PC-9 (cell line): ENCODE measurements around the gene LRIG2. TPM values are rescaled to one million over a fixed set of nuclear protein-coding genes. Genes with fewer than 3 reads are reported as not detected.

Experiments used
- BruUV-seq: library from RNA; stranded (reverse); fragments of 400-500 nt; replicated peaks from 2 replicates; lab custom pipeline; 2021; lab: Mats Ljungman, UMichigan
- CTCF ChIA-PET: fragments of 300-600 bp; sonication (Branson Sonifier 250); formaldehyde crosslinking; loops from one replicate; lab custom pipeline; 2022; ENCODE audit warnings: antibody characterized with exemption; lab: Charles Lee
- POLR2A ChIA-PET: fragments of 300-600 bp; sonication (Branson Sonifier 250); formaldehyde crosslinking; loops from one replicate; lab custom pipeline; 2022; ENCODE audit warnings: antibody characterized with exemption; ENCODE audit not compliant: unreplicated experiment; lab: Charles Lee
- DNase-seq, 2 experiments: peaks; one replicate each; pipeline versions ENCODE4 v3.0.0 to v3.0.0-alpha.2; 2015 to 2022; ENCODE audit warnings: mixed read lengths in 1 of 2
- H2AFZ ChIP-seq: fragments of 200-600 bp; sonication (generic); 2 replicates; pipeline ENCODE4 v1.8.1; 2017; ENCODE audit warnings: antibody characterized with exemption
- H3F3A ChIP-seq: fragments of 200-600 bp; sonication (generic); 2 replicates; pipeline ENCODE4 v1.8.1; 2017; ENCODE audit warnings: antibody characterized with exemption, mild to moderate bottlenecking, low read depth; ENCODE audit not compliant: insufficient read depth
- H3K27ac ChIP-seq: fragments of 200-600 bp; sonication (generic); 2 replicates; pipeline ENCODE4 v1.6.1; 2016; ENCODE audit warnings: mixed run types
- H3K27me3 ChIP-seq: fragments of 200-600 bp; sonication (generic); 2 replicates; pipeline ENCODE4 v1.6.1; 2016; ENCODE audit warnings: low read depth, mixed run types; ENCODE audit not compliant: insufficient read depth
- H3K36me3 ChIP-seq: fragments of 200-600 bp; sonication (generic); 2 replicates; pipeline ENCODE4 v1.6.1; 2016; ENCODE audit warnings: low read depth, mixed run types
- H3K4me1 ChIP-seq: fragments of 200-600 bp; sonication (generic); replicated peaks from 2 replicates; pipeline ENCODE4 v1.6.1; 2016; ENCODE audit warnings: mixed run types; ENCODE audit not compliant: insufficient read depth
- H3K4me2 ChIP-seq: fragments of 200-600 bp; sonication (generic); 2 replicates; pipeline ENCODE4 v1.6.1; 2017; ENCODE audit warnings: mixed run types
- H3K4me3 ChIP-seq: fragments of 200-600 bp; sonication (generic); 2 replicates; pipeline ENCODE4 v1.6.1; 2016; ENCODE audit warnings: mixed run types
- H3K79me2 ChIP-seq: fragments of 200-600 bp; sonication (generic); 2 replicates; pipeline ENCODE4 v1.6.1; 2017; ENCODE audit warnings: low read depth, mixed run types
- H3K9me2 ChIP-seq: fragments of 200-600 bp; sonication (generic); 2 replicates; pipeline ENCODE4 v1.8.1; 2017; ENCODE audit warnings: mild to moderate bottlenecking; ENCODE audit not compliant: insufficient read depth
- H3K9me3 ChIP-seq: fragments of 200-600 bp; sonication (generic); 2 replicates; pipeline ENCODE4 v1.8.1; 2016; ENCODE audit warnings: low read depth; ENCODE audit not compliant: insufficient read depth
- H4K20me1 ChIP-seq: fragments of 200-600 bp; sonication (generic); 2 replicates; pipeline ENCODE4 v1.8.1; 2017; ENCODE audit not compliant: insufficient read depth
- CTCF ChIP-seq: fragments of 200-600 bp; sonication (generic); conservative IDR thresholded peaks from 2 replicates; pipeline ENCODE4 v1.6.1; 2017; ENCODE audit warnings: mixed run types, antibody characterized with exemption, mild to moderate bottlenecking, moderate library complexity
- EZH2 ChIP-seq: fragments of 200-600 bp; sonication (generic); IDR thresholded peaks from 2 replicates; pipeline ENCODE4 v1.8.0; 2017; ENCODE audit warnings: antibody characterized with exemption, low read depth
- intact Hi-C: fragments of 100-400 bp; cut with micrococcal nuclease; formaldehyde crosslinking; loops from one replicate; pipeline ENCODE4 v1.10.0; 2022; ENCODE audit not compliant: unreplicated experiment
- total RNA-seq: library from RNA; stranded (reverse); gene quantifications from 2 replicates; pipeline ENCODE4 v1.2.3, GENCODE V29; 2021

The LRIG2 gene
- total RNA-seq, 1 experiment from 2014 or later = 10.6 TPM

- H3K79me2 ChIP-seq = no peaks in the 10 kb centered on the region
- peak overlapping the region; percentile 23 for H3K4me2 ChIP-seq
- H3K9me2 ChIP-seq = no peaks in the 10 kb centered on the region
- H2AFZ ChIP-seq = peak overlapping the region; percentile 10; the same call in 1 of the 2 replicates
- TF ChIP-seq CTCF = no peak
- no peak for TF ChIP-seq EZH2
- H4K20me1 ChIP-seq = no peaks in the 10 kb centered on the region
- BruUV-seq = no TSS peak
- peaks cover 10% of the 10 kb centered on the region; the same call in 1 of the 2 replicates for H3F3A ChIP-seq
- H3K9me3 ChIP-seq = no peaks in the 10 kb centered on the region
- H3K4me1 ChIP-seq = peaks cover 16% of the 10 kb centered on the region
- intact Hi-C loops = loop anchor here (5.0 kb wide), 1 partner anchor 180 kb away; no protein-coding TSS in a partner anchor
- ChIA-PET CTCF (no interaction called here), POLR2A (interaction anchor here (0.6 kb wide), 1 partner anchor 1923 kb away, joined by 11 read pairs; no protein-coding TSS in a partner anchor)
- no peaks in the 10 kb centered on the region for H3K27me3 ChIP-seq
- no peaks in the 10 kb centered on the region for H3K36me3 ChIP-seq
- DNase-seq = peak; percentile 3 to 52
- H3K27ac ChIP-seq = peak overlapping the region; percentile 31
- no peak overlapping the region for H3K4me3 ChIP-seq
These were observed 68.9 kb downstream of the LRIG2 start for GRCh38 chr1:113141650-113142473.

- H3K9me3 ChIP-seq = no peaks in the 10 kb centered on the region
- intact Hi-C loops = loop anchor here (5.0 kb wide), 1 partner anchor 180 kb away; no protein-coding TSS in a partner anchor
- DNase-seq = no peak
- no TSS peak for BruUV-seq
- H3K4me1 ChIP-seq = peaks cover 16% of the 10 kb centered on the region
- H3K27ac ChIP-seq = no peak overlapping the region
- no peak overlapping the region for H3K4me2 ChIP-seq
- H3K9me2 ChIP-seq = no peaks in the 10 kb centered on the region
- no peak overlapping the region for H3K4me3 ChIP-seq
- H3K36me3 ChIP-seq = no peaks in the 10 kb centered on the region
- no peaks in the 10 kb centered on the region for H3K27me3 ChIP-seq
- H3F3A ChIP-seq = peaks cover 10% of the 10 kb centered on the region; the same call in 1 of the 2 replicates
- POLR2A ChIA-PET = no interaction called here
- H3K79me2 ChIP-seq = no peaks in the 10 kb centered on the region
- no peak overlapping the region for H2AFZ ChIP-seq
- TF ChIP-seq EZH2 (no peak), CTCF (no peak)
- CTCF ChIA-PET = no interaction called here
- no peaks in the 10 kb centered on the region for H4K20me1 ChIP-seq
These were observed 69.8 kb downstream of the LRIG2 start for GRCh38 chr1:113142791-113143190.

- POLR2A ChIA-PET = no interaction called here
- H3K9me2 ChIP-seq = no peaks in the 10 kb centered on the region
- no peak overlapping the region for H2AFZ ChIP-seq
- no peak overlapping the region for H3K27ac ChIP-seq
- CTCF ChIA-PET = interaction anchor here (0.5 kb wide), 1 partner anchor 532 kb away, joined by 9 read pairs; no protein-coding TSS in a partner anchor
- intact Hi-C loops = no loop called here
- H3K4me3 ChIP-seq = no peak overlapping the region
- H3K4me1 ChIP-seq = peaks cover 8% of the 10 kb centered on the region
- no peaks in the 10 kb centered on the region for H3K9me3 ChIP-seq
- no peaks in the 10 kb centered on the region for H3K79me2 ChIP-seq
- DNase-seq = no peak
- BruUV-seq = no TSS peak
- H3K27me3 ChIP-seq = no peaks in the 10 kb centered on the region
- no peak overlapping the region for H3K4me2 ChIP-seq
- H3K36me3 ChIP-seq = no peaks in the 10 kb centered on the region
- TF ChIP-seq EZH2 (no peak), CTCF (no peak)
- H4K20me1 ChIP-seq = no peaks in the 10 kb centered on the region
- H3F3A ChIP-seq = peaks cover 10% of the 10 kb centered on the region; the same call in 1 of the 2 replicates
These were observed 73.5 kb downstream of the LRIG2 start for GRCh38 chr1:113146242-113147072.
